HUES48 (cell line): ENCODE measurements around the gene CLRN3.

Experiments used
- H3K27ac ChIP-seq: one replicate; pipeline ENCODE4 v1.7.0; 2013; ENCODE audit warnings: low read depth, low read length, inconsistent platforms
- H3K27me3 ChIP-seq: 2 replicates; pipeline ENCODE4 v1.6.1; 2013; ENCODE audit warnings: mild to moderate bottlenecking, low read length; ENCODE audit not compliant: control insufficient read depth, insufficient read depth
- H3K36me3 ChIP-seq: 2 replicates; pipeline ENCODE4 v1.6.1; 2013; ENCODE audit warnings: low read length; ENCODE audit not compliant: control insufficient read depth, insufficient read depth
- H3K4me1 ChIP-seq: 2 replicates; pipeline ENCODE4 v1.6.1; 2013; ENCODE audit warnings: mild to moderate bottlenecking, low read length; ENCODE audit not compliant: control insufficient read depth, insufficient read depth
- H3K4me3 ChIP-seq: 2 replicates; pipeline ENCODE4 v1.5.1; 2013; ENCODE audit warnings: mild to moderate bottlenecking, low read depth, low read length
- H3K9ac ChIP-seq: 2 replicates; pipeline ENCODE4 v1.6.1; 2013; ENCODE audit warnings: mild to moderate bottlenecking, low read depth, low read length, moderate library complexity
- H3K9me3 ChIP-seq: 2 replicates; pipeline ENCODE4 v1.6.1; 2013; ENCODE audit warnings: low read length; ENCODE audit not compliant: control insufficient read depth, insufficient read depth

Gene CLRN3

GRCh38 chr10:127890832-127891334 lies 1.9 kb downstream of the CLRN3 start:
- Histone ChIP-seq H3K9ac (no peak overlapping the region), H3K4me3 (no peak overlapping the region), H3K4me1 (no peaks in the 10 kb centered on the region), H3K27ac (no peak overlapping the region), H3K27me3 (no peaks in the 10 kb centered on the region), H3K36me3 (no peaks in the 10 kb centered on the region), H3K9me3 (no peaks in the 10 kb centered on the region)

GRCh38 chr10:127890216-127890615 lies 2.5 kb downstream of the CLRN3 start:
- Histone ChIP-seq H3K4me1 (no peaks in the 10 kb centered on the region), H3K9me3 (no peaks in the 10 kb centered on the region), H3K27me3 (no peaks in the 10 kb centered on the region), H3K27ac (no peak overlapping the region), H3K4me3 (no peak overlapping the region), H3K9ac (no peak overlapping the region), H3K36me3 (no peaks in the 10 kb centered on the region)

- Histone ChIP-seq H3K4me1 (no peaks in the 10 kb centered on the region), H3K27me3 (no peaks in the 10 kb centered on the region), H3K4me3 (no peak overlapping the region), H3K9me3 (no peaks in the 10 kb centered on the region), H3K27ac (no peak overlapping the region), H3K36me3 (no peaks in the 10 kb centered on the region), H3K9ac (no peak overlapping the region)
These were observed 3.0 kb downstream of the CLRN3 start for GRCh38 chr10:127889605-127890195.

- H3K9ac ChIP-seq: no peak overlapping the region
- no peaks in the 10 kb centered on the region for H3K4me1 ChIP-seq
- H3K27ac ChIP-seq: no peak overlapping the region
- no peaks in the 10 kb centered on the region for H3K36me3 ChIP-seq
- H3K27me3 ChIP-seq: no peaks in the 10 kb centered on the region
- H3K4me3 ChIP-seq: no peak overlapping the region
- H3K9me3 ChIP-seq: no peaks in the 10 kb centered on the region
These were observed 4.0 kb downstream of the CLRN3 start for GRCh38 chr10:127888521-127889312.

GRCh38 chr10:127887541-127888415 lies 5.0 kb downstream of the CLRN3 start:
- no peaks in the 10 kb centered on the region for H3K4me1 ChIP-seq
- H3K9ac ChIP-seq: no peak overlapping the region
- H3K4me3 ChIP-seq: no peak overlapping the region
- no peak overlapping the region for H3K27ac ChIP-seq
- H3K9me3 ChIP-seq: no peaks in the 10 kb centered on the region
- H3K27me3 ChIP-seq: no peaks in the 10 kb centered on the region
- no peaks in the 10 kb centered on the region for H3K36me3 ChIP-seq

- Histone ChIP-seq H3K4me3 (no peak overlapping the region), H3K36me3 (no peaks in the 10 kb centered on the region), H3K27me3 (no peaks in the 10 kb centered on the region), H3K4me1 (no peaks in the 10 kb centered on the region), H3K27ac (no peak overlapping the region), H3K9ac (no peak overlapping the region), H3K9me3 (no peaks in the 10 kb centered on the region)
These were observed 6.2 kb downstream of the CLRN3 start for GRCh38 chr10:127886371-127887051.

- Histone ChIP-seq H3K9me3 (no peaks in the 10 kb centered on the region), H3K9ac (no peak overlapping the region), H3K27ac (no peak overlapping the region), H3K36me3 (no peaks in the 10 kb centered on the region), H3K4me1 (no peaks in the 10 kb centered on the region), H3K4me3 (no peak overlapping the region), H3K27me3 (no peaks in the 10 kb centered on the region)
These were observed 8.2 kb downstream of the CLRN3 start for GRCh38 chr10:127884501-127884900.

- Histone ChIP-seq H3K9ac (no peak overlapping the region), H3K9me3 (no peaks in the 10 kb centered on the region), H3K4me3 (no peak overlapping the region), H3K27ac (no peak overlapping the region), H3K36me3 (no peaks in the 10 kb centered on the region), H3K27me3 (no peaks in the 10 kb centered on the region), H3K4me1 (no peaks in the 10 kb centered on the region)
These were observed 9.2 kb downstream of the CLRN3 start for GRCh38 chr10:127883516-127883915.

- Histone ChIP-seq H3K9ac (no peak overlapping the region), H3K27me3 (no peaks in the 10 kb centered on the region), H3K4me3 (no peak overlapping the region), H3K4me1 (no peaks in the 10 kb centered on the region), H3K27ac (no peak overlapping the region), H3K9me3 (no peaks in the 10 kb centered on the region), H3K36me3 (no peaks in the 10 kb centered on the region)
These were observed 9.8 kb downstream of the CLRN3 start for GRCh38 chr10:127882801-127883459.

GRCh38 chr10:127882391-127882790 lies 10.3 kb downstream of the CLRN3 start:
- Histone ChIP-seq H3K27me3 (no peaks in the 10 kb centered on the region), H3K4me1 (no peaks in the 10 kb centered on the region), H3K9me3 (no peaks in the 10 kb centered on the region), H3K36me3 (no peaks in the 10 kb centered on the region), H3K4me3 (no peak overlapping the region), H3K9ac (no peak overlapping the region), H3K27ac (no peak overlapping the region)
